ENCODE measurements around the gene CTDP1.

CTDP1 gene

DNA sequence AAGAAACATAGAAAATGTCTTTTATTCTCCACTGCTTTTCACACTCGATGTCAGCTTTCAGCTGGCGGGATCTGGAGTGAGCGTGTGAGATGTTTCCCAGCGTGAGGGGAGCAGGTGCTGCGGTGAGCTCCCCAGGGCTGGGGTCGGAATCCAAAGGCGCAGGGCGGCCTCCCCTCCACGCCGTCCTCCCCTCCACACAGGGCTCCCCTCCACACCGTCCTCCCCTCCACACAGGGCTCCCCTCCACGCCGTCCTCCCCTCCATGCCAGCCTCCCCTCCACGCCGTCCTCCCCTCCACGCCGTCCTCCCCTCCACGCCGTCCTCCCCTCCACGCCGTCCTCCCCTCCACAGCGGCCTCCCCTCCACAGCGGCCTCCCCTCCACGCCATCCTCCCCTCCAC lies 91.2 kb downstream of the CTDP1 start:
- no peaks in the 10 kb centered on the region for H3K36me3 ChIP-seq (ENCODE audit: control insufficient read depth in 4 of 4, insufficient read depth in 4 of 4, low read length in 3 of 4)
- ChIA-PET POLR2A (no interaction called here), CTCF (no interaction called here)
- no peak overlapping the region for H3K4me3 ChIP-seq (ENCODE audit: control insufficient read depth in 1 of 7, extremely low read depth in 1 of 7, insufficient read depth in 4 of 7, low read depth in 2 of 7, low read length in 6 of 7)
- peaks cover 0 to 34% (median 2%) of the 10 kb centered on the region in 5 experiments for H3K27me3 ChIP-seq (replicated peaks in 2 of 5; ENCODE audit: control insufficient read depth in 4 of 5, insufficient read depth in 5 of 5, low read length in 4 of 5)
- 96% methylated on average over 5 of the region's 24 CpGs for WGBS (ENCODE audit: insufficient coverage)
- H3K9me3 ChIP-seq (ENCODE audit: control extremely low read depth in 1 of 5, control insufficient read depth in 4 of 5, insufficient read depth in 2 of 5, low read depth in 1 of 5, low read length in 4 of 5): peaks cover 3 to 19% (median 9%) of the 10 kb centered on the region in 5 experiments
- no peak overlapping the region for H3K27ac ChIP-seq (ENCODE audit: insufficient read depth in 1 of 2, low read depth in 1 of 2, low read length in 2 of 2, poor library complexity in 1 of 2, severe bottlenecking in 2 of 2)
- no peak for DNase-seq
- no peaks in the 10 kb centered on the region for H3K4me1 ChIP-seq (ENCODE audit: control extremely low read depth in 1 of 4, control insufficient read depth in 4 of 4, insufficient read depth in 4 of 4, low read length in 3 of 4)

DNA sequence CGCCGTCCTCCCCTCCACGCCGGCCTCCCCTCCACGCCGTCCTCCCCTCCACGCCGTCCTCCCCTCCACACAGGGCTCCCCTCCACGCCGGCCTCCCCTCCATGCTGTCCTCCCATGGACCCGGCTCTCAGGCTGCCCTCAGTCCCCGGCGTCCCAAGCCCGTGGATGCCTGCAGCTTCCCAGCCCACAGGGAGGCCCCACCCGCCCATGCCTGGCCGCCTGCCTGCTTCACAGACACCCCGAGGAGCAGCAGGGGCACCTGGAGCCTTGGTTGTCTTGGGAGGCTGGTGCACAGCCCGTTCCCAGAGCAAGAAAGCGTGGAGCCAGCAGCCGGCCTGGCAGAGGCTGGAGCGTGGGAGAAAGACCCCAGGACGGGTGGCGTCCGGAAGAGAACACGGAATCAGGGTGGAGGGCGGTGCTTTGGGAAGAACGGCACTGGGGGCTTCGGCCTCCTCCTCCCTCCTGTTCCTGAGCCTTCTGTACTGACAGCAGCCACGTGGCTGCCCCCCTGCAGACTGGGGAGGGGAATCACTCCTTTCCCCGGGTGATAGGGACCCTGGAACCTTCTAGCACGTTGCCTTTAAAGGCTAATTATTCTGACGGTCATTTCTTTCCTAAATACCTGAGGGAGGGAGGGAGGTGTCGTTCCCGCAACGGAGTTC lies 92.0 kb downstream of the CTDP1 start:
- Histone ChIP-seq H3K36me3 (ENCODE audit: control insufficient read depth in 4 of 4, insufficient read depth in 4 of 4, low read length in 3 of 4) (no peaks in the 10 kb centered on the region), H3K9me3 (ENCODE audit: control extremely low read depth in 1 of 5, control insufficient read depth in 4 of 5, insufficient read depth in 2 of 5, low read depth in 1 of 5, low read length in 4 of 5) (peaks cover 3 to 19% (median 9%) of the 10 kb centered on the region in 5 experiments), H3K4me3 (ENCODE audit: control insufficient read depth in 1 of 7, extremely low read depth in 1 of 7, insufficient read depth in 4 of 7, low read depth in 2 of 7, low read length in 6 of 7) (no peak overlapping the region), H3K27ac (ENCODE audit: insufficient read depth in 1 of 2, low read depth in 1 of 2, low read length in 2 of 2, poor library complexity in 1 of 2, severe bottlenecking in 2 of 2) (no peak overlapping the region), H3K4me1 (ENCODE audit: control extremely low read depth in 1 of 4, control insufficient read depth in 4 of 4, insufficient read depth in 4 of 4, low read length in 3 of 4) (no peaks in the 10 kb centered on the region), H3K27me3 (replicated peaks in 2 of 5; ENCODE audit: control insufficient read depth in 4 of 5, insufficient read depth in 5 of 5, low read length in 4 of 5) (peaks cover 0 to 31% (median 2%) of the 10 kb centered on the region in 5 experiments)
- DNase-seq: no peak
- 84% methylated on average over 26 of the region's 35 CpGs for WGBS (ENCODE audit: insufficient coverage)
- ChIA-PET POLR2A (no interaction called here), CTCF (no interaction called here)

GRCh38 chr18:79772108-79772864 lies 92.7 kb downstream of the CTDP1 start:
- Histone ChIP-seq H3K36me3 (ENCODE audit: control insufficient read depth in 4 of 4, insufficient read depth in 4 of 4, low read length in 3 of 4) (no peaks in the 10 kb centered on the region), H3K9me3 (ENCODE audit: control extremely low read depth in 1 of 5, control insufficient read depth in 4 of 5, insufficient read depth in 2 of 5, low read depth in 1 of 5, low read length in 4 of 5) (peaks cover 3 to 16% (median 9%) of the 10 kb centered on the region in 5 experiments), H3K27ac (ENCODE audit: insufficient read depth in 1 of 2, low read depth in 1 of 2, low read length in 2 of 2, poor library complexity in 1 of 2, severe bottlenecking in 2 of 2) (no peak overlapping the region), H3K4me1 (ENCODE audit: control extremely low read depth in 1 of 4, control insufficient read depth in 4 of 4, insufficient read depth in 4 of 4, low read length in 3 of 4) (no peaks in the 10 kb centered on the region), H3K4me3 (ENCODE audit: control insufficient read depth in 1 of 7, extremely low read depth in 1 of 7, insufficient read depth in 4 of 7, low read depth in 2 of 7, low read length in 6 of 7) (no peak overlapping the region), H3K27me3 (replicated peaks in 2 of 5; ENCODE audit: control insufficient read depth in 4 of 5, insufficient read depth in 5 of 5, low read length in 4 of 5) (peaks cover 0 to 35% (median 4%) of the 10 kb centered on the region in 5 experiments)
- ChIA-PET POLR2A (no interaction called here), CTCF (interaction anchor here (1.1 kb wide), 1 partner anchor 11 kb away, joined by 4 read pairs; no protein-coding TSS in a partner anchor)
- no peak for DNase-seq
- WGBS (ENCODE audit: insufficient coverage): 88% methylated on average over 33 of the region's 38 CpGs

- H3K27me3 ChIP-seq (replicated peaks in 2 of 5; ENCODE audit: control insufficient read depth in 4 of 5, insufficient read depth in 5 of 5, low read length in 4 of 5): peaks cover 0 to 38% (median 3%) of the 10 kb centered on the region in 5 experiments
- WGBS (ENCODE audit: insufficient coverage): 96% methylated on average over 31 of the region's 31 CpGs
- no peak for DNase-seq
- H3K27ac ChIP-seq (ENCODE audit: insufficient read depth in 1 of 2, low read depth in 1 of 2, low read length in 2 of 2, poor library complexity in 1 of 2, severe bottlenecking in 2 of 2): no peak overlapping the region
- H3K4me3 ChIP-seq (ENCODE audit: control insufficient read depth in 1 of 7, extremely low read depth in 1 of 7, insufficient read depth in 4 of 7, low read depth in 2 of 7, low read length in 6 of 7): no peak overlapping the region
- POLR2A ChIA-PET: no interaction called here
- no peaks in the 10 kb centered on the region for H3K36me3 ChIP-seq (ENCODE audit: control insufficient read depth in 4 of 4, insufficient read depth in 4 of 4, low read length in 3 of 4)
- H3K9me3 ChIP-seq (ENCODE audit: control extremely low read depth in 1 of 5, control insufficient read depth in 4 of 5, insufficient read depth in 2 of 5, low read depth in 1 of 5, low read length in 4 of 5): peaks cover 0 to 9% (median 4%) of the 10 kb centered on the region in 5 experiments
- no peaks in the 10 kb centered on the region for H3K4me1 ChIP-seq (ENCODE audit: control extremely low read depth in 1 of 4, control insufficient read depth in 4 of 4, insufficient read depth in 4 of 4, low read length in 3 of 4)
- CTCF ChIA-PET: interaction anchor here (1.1 kb wide), 1 partner anchor 10 kb away, joined by 4 read pairs; no protein-coding TSS in a partner anchor
Observed at GRCh38 chr18:79772865-79773696, 93.5 kb downstream of the CTDP1 start.

DNA sequence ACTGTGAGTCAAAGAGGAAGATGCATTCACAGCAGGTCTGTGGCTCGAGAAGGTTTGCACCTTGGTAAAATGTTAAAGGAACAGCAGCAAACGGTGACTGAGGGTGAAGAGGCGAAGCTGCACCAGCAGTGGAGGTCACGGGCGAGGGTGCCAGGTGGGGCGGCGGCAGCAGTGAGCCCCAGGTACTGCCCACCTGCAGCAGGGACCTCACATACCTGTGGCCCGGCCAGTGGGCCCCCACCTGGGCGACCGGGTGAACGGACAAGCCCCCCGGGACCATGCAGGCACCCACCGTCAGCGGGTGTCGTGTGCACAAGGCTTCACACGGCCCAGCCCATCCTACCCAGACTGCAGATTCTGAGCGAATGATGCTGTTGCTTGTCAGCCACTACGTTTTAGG lies 94.5 kb downstream of the CTDP1 start:
- no peak for DNase-seq
- H3K9me3 ChIP-seq (ENCODE audit: control extremely low read depth in 1 of 5, control insufficient read depth in 4 of 5, insufficient read depth in 2 of 5, low read depth in 1 of 5, low read length in 4 of 5): peaks cover 0 to 6% (median 0%) of the 10 kb centered on the region in 5 experiments
- ChIA-PET CTCF (no interaction called here), POLR2A (no interaction called here)
- no peak overlapping the region for H3K27ac ChIP-seq (ENCODE audit: insufficient read depth in 1 of 2, low read depth in 1 of 2, low read length in 2 of 2, poor library complexity in 1 of 2, severe bottlenecking in 2 of 2)
- H3K27me3 ChIP-seq (replicated peaks in 2 of 5; ENCODE audit: control insufficient read depth in 4 of 5, insufficient read depth in 5 of 5, low read length in 4 of 5): peaks cover 0 to 41% (median 3%) of the 10 kb centered on the region in 5 experiments
- H3K36me3 ChIP-seq (ENCODE audit: control insufficient read depth in 4 of 4, insufficient read depth in 4 of 4, low read length in 3 of 4): no peaks in the 10 kb centered on the region
- 87% methylated on average over 14 of the region's 18 CpGs for WGBS (ENCODE audit: insufficient coverage)
- no peaks in the 10 kb centered on the region for H3K4me1 ChIP-seq (ENCODE audit: control extremely low read depth in 1 of 4, control insufficient read depth in 4 of 4, insufficient read depth in 4 of 4, low read length in 3 of 4)
- H3K4me3 ChIP-seq (ENCODE audit: control insufficient read depth in 1 of 7, extremely low read depth in 1 of 7, insufficient read depth in 4 of 7, low read depth in 2 of 7, low read length in 6 of 7): no peak overlapping the region

- 90% methylated on average over 28 of the region's 35 CpGs for WGBS (ENCODE audit: insufficient coverage)
- Histone ChIP-seq H3K4me3 (ENCODE audit: control insufficient read depth in 1 of 7, extremely low read depth in 1 of 7, insufficient read depth in 4 of 7, low read depth in 2 of 7, low read length in 6 of 7) (no peak overlapping the region), H3K27ac (ENCODE audit: insufficient read depth in 1 of 2, low read depth in 1 of 2, low read length in 2 of 2, poor library complexity in 1 of 2, severe bottlenecking in 2 of 2) (no peak overlapping the region), H3K9me3 (ENCODE audit: control extremely low read depth in 1 of 5, control insufficient read depth in 4 of 5, insufficient read depth in 2 of 5, low read depth in 1 of 5, low read length in 4 of 5) (no peaks in the 10 kb centered on the region), H3K4me1 (ENCODE audit: control extremely low read depth in 1 of 4, control insufficient read depth in 4 of 4, insufficient read depth in 4 of 4, low read length in 3 of 4) (no peaks in the 10 kb centered on the region), H3K36me3 (ENCODE audit: control insufficient read depth in 4 of 4, insufficient read depth in 4 of 4, low read length in 3 of 4) (no peaks in the 10 kb centered on the region), H3K27me3 (replicated peaks in 2 of 5; ENCODE audit: control insufficient read depth in 4 of 5, insufficient read depth in 5 of 5, low read length in 4 of 5) (peaks cover 0 to 33% (median 3%) of the 10 kb centered on the region in 5 experiments)
- POLR2A ChIA-PET: interaction anchor here (0.6 kb wide), 1 partner anchor 400 kb away, joined by 4 read pairs; no protein-coding TSS in a partner anchor
- no peak for DNase-seq
- CTCF ChIA-PET: no interaction called here
Observed at GRCh38 chr18:79775441-79776221, 96.0 kb downstream of the CTDP1 start.
